Stimulated activated naive CD4-positive, alpha-beta T cell treated with Interleukin-2 at 50 U/mL for 16 hours (primary cell): ENCODE measurements around the gene GRM5.

Experiments
- DNase-seq: peaks from one replicate; lab custom pipeline; 2025; lab: John Stamatoyannopoulos, UW

The GRM5 gene

DNA sequence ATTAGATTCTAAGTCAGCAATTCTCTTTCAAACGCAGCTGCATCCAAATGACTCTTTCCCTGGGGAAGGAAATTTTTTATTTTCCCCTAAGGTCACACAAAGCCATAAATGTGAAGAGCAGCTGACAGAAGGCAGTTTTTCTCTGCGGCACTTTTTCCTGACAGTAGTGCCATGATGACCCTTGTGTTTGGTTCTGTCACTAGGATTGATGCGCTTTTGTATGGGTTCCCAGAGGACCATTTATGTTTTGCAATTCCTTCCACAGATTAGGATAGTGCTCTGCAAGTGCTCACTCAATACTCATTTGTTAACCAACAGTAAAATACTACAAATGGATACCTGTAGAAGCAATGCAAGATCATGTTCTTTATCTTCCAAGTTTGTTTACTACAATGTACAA is 368.6 kb downstream of the GRM5 start:
- DNase-seq = no peak

DNA sequence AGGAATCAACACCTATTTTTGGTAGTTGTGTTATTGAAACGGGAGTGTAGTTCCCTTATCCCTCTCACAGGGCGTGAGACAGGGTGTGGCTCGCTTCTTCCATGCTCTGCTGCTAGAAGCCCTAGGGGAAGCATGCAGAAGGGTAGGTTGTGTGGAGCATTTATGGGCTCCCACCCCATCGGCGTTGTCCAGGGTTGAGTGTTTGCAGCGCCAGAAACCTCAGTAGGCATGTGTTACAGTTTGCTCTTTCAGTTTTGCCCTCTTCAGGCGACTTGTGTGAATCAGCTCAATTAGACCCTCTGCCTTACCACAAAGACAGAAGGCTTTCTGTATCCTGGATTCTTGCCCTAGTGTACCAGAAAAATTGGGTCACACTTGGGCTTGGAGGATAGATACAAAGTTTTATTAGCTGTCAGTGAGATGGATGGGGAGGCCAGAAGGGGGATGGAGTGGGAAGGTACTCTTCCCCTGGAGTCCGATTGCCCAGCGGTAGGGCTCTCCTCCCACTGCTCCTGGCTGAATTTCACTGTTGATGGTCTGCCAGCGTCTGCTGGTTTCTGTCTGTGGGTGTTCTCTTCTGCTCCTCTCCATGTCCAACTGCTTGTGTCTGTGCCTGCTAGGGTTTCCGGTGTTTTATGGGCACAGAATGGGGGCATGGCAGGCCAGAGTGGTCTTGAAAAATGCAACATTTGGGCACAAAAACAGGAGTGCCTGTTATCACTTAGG is 369.9 kb downstream of the GRM5 start:
- DNase-seq = no peak

DNA sequence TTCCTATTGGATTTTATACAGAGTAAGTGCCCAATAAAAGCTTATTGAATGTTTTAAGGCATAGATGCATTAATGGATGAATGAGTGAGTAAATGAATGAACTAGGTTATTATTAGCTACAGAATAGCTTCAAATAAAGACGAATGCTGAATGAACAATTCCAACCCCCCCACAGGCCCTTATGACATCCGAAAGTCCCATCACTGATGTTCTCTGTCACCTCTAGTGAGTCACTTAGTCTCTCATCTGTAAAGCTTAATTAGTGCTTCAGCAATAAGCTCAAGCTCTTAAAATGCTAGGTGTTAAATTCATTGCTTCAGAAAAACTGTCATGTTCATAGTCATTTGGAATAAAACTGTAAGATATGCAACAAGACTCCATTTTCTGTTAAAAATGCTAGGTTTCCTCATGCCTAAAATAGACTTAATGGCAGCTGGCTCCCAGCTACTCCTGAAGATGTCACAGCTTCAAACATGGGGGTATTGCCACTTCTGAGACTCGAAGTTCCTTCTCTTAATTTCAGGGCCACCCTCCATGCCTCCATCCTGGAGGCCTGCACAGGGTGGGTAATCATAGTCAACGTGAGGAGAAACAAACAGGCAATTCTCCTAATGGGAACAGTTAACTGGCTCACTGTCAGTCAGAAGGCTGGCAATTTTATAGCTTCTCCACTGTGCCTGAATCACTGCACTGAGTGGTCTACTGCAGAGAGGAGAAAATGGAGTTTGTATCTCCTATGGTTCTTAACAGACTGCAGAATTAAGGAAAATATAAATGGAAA is 373.3 kb downstream of the GRM5 start:
- DNase-seq = no peak

DNA sequence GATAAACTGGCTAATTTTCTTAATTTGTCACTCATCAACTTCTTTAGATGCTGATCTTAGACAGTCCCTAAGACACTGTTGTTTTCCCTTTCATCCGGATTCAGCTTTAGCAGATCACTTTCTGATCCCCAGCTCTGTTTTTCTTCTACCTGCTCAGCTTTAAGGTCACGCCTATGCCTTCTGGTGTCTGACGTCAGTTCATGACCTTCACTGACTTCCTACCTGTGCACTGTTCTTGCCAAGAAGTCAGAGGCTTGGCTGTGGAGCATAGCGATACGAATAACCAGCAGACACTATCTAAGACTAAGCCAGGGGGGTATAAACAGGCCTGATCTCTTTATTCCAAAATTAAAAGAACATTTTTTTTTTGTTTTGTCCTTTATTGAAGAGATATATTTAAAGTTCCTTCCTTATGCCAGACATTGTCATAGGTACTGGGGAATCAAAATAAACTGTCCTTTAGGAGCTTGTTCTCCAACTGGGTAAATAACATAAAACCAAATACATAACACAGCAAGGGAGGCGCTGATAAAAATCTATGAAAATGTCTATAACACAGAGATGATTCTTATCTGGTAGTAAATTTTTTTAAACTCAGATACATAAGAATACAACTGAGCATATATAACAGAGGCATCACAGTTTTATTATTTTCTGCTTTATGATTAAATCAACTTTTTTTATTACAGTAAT is 376.1 kb downstream of the GRM5 start:
- no peak for DNase-seq

DNA sequence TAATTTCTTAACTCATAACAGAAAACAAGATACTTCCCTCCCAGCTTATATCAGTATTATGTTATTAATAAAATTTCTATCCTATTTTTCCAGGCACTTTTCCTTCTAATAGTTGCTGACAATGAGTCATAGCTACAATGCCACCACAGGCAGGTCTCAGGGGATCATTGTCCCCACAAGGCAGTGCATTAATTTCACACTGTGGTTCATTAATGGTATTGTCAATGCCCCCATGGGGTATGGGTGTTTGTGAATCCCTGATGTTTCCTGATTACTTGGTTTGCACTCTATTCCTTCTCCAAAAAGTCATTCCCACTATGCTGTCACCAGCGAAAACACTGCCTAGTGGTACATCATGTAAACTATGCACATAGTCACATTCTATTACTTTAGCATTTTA is 382.8 kb downstream of the GRM5 start:
- no peak for DNase-seq

DNA sequence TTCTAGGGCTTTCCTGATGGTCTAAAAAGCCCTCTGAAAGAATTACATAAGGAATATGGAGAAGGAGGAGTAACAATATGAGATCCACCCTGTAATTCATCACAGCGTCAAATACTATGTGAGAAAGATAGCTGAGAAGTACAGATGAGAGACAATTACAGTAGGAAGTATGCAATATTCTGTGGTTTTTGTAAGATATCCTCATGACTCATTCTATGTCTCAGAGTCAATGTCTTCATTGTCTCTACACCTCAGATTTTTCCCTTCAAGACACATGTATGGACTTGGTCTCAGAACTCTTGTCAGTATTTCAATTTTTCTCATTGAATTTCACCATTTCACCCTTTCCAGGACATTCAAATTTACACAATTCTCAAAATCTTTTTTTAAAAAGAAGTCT is 385.0 kb downstream of the GRM5 start:
- no peak for DNase-seq

DNA sequence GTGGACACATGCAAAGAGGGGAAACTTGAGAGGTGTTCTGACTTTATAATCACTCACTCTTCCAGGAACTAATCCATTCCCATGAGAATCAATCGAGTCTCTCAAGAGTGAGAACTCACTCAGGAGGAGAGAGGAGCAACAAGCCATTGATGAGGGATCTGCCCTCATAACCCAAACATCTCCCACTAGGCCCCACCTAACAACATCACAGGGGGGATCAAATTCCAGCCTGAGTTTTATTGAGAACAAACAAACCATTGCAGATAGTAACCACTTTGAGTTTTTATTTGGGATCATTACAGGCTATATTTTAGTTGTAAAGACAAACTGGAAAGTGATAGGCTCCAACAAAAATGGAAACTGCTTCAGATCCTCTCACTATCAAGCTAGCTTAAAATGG is 399.4 kb downstream of the GRM5 start:
- no peak for DNase-seq

DNA sequence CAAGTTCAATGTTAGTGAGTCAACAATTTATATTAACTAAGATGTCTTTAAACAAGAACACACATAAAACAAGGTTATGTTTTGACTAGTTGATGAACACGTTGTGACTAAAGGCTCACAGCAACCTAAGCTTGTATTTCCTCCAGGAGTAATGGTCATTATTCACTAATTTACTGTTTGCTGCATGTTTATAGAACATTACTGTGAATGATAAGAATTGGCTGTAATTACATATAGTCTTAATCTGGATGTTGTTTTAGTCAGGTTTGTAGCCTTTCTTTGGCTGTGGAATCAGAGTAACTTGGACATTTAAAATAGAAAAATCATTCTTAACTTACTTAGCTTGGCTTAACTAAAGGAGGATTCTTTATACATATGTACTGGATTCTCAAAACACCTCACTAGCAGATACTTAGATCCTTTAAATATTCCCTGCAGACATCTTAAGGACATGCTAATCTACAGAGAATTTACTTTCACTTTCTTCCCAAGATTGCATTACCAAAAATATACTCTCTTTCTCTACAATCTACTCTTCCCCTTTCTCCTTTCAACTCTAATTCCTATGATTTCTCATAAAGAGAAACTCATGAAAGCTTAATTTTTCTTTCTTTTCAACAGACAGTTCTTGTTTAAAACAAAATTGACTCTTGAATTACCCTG is 408.6 kb downstream of the GRM5 start:
- DNase-seq = no peak

DNA sequence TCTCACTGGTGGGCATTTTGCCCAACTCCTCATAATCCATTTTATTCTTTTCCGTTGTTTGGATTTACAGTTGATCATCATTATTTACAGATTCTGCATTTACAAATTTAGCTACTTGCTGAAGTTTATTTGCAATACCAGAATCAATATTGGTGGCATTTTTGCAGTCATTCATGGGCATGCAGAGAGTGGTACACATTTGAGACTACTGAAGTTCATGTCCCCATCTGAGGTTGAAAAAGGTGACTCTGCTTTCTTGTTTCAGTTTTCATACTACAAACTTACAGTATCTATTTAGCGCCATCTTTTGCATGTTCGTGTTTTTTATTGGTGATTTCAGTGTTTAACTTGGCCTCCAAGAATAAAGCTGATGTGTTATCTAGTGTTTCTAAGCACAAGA is 409.5 kb downstream of the GRM5 start:
- no peak for DNase-seq

DNA sequence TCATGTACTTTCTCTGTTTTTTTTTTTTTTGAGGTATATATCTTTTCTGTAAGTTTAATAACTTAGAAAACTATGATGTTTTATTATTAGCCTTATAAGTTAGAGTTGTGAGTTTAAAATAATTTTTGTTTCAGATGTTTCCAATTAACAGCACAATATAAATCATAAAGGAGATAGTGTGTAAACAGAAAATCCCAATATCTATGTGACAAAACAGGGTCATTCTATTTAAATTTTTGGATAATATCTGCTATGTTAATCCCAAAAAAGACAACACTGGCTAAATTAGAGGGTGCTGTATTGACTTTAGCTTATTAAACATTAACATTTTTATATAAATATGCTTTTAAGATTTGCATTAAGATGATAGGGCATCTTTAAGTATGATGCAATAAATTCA is 410.1 kb downstream of the GRM5 start:
- no peak for DNase-seq

DNA sequence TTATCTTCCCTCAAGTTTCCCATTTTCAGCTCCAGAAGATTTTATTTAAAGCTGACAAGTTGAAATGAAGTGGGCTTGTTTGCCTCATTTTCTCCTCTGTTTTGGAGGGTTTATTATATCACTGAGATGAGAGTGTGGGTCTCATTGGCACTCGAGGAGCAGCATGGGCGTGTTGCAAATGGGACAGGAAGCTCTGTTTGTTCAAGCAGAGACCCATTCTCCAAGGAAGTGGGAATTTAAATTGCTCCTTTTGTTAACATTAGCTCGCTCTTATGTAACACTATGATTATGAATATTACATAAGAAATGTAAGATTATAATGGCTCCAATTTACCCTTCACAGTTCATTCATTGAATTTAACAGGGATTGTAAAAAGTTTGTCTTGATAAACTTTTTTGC is 410.6 kb downstream of the GRM5 start:
- no peak for DNase-seq

DNA sequence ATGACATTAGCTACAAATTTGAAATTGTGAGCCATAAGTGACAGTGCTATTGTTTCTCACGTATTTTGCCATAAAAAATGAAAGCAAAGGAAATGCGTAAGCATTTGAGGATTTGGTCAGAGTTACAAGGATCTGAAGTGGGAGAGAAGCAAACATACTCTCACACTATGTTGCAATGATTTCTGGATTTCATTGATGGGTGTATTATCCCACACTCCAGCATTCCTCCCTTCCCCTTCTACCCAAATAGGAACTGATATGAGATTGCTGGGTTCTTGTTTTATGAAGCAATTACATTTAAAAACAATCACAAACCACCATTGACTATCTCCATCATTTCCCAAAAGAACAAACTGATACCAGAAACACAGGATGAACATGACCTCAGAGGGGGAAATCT is 414.2 kb downstream of the GRM5 start:
- DNase-seq = no peak

DNA sequence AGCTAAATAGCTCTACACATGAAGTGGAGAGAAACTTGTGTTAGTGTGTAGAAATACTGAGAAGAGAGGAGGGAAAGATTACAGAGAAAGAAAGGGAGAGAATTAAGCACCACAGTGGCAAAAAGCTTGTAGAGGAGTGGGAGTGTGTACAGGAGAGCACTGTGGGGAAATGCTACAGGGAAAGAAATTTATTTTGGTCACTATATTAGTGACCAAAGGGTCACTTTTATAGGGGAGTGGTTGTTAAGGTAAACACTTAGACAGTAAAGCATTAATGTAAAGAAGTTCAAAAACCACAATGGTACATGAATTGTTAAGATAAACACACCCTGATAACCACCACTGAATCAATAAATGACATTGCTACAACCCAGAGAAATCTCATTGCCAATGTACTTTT is 421.1 kb downstream of the GRM5 start:
- no peak for DNase-seq

DNA sequence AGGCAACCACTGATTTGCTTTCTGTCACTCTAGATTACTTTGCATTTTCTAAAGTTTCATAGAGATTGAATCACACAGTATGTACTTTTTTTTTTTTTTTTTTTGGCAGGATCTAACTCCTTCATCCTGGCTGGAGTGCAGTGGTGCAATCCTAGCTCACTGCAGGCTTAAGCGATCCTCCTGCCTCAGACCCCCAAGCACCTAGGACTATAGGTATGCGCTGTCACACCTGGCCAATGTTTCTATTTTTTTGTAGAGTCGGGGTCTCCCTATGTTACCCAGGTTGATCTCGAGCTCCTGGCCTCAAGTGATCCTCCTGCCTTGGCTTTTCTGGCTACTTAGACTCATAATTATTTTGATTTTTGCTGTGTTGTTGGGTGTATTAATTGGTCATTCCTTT is 433.6 kb downstream of the GRM5 start:
- no peak for DNase-seq

DNA sequence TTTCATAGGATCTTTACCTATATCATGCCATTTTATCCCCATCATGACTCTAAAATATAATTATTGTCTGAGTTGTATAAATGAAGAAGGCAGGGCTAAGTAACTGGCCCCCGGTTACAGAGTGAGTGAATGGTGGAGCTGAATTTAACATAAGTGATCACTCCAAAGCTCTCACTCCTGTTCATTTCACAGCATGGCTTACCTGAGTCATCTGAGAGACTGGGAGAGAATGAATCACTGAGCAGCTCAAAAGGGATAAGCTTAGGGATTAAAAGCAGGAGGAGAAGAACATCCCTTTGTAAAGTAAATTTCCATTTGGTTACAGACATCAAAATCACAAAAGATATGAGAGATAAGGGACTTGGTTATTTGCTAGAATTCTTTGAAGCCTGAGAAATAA is 434.3 kb downstream of the GRM5 start:
- no peak for DNase-seq

DNA sequence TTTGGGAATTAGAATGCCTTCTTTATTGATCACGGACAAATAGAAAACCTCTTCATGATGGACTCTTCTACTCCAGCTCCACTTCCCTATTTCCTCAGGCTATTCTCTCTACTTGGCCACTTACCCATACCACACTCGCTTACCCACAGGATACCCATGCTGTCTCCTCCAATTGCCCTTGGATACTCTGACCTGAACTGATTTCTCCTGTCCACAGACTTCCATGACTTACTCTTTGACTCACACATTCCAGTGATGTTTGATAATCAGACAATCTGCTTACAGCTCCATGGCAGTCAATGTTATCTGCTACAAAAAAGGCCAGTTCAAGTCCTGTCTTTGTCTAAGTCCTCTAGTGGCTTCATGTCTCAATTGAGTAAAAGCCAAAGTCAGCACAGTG is 436.3 kb downstream of the GRM5 start:
- no peak for DNase-seq

DNA sequence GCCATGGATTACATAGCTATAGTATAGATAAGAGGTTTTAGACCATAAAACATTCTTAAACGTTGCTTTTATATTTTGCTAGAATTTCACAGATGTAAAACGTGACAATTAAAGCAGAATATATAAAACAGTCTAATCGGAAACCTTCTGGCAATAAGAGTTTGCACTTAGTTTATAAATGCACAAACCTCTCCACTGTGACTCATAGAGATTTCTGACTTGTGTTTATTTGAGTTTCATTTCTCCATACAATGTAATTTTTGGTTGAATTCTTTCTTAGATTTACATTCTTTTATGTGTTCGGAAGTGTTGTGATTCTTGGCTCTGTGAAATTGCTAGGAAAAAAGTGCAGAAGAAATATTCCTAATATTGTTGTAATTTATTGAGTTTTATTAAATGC is 439.6 kb downstream of the GRM5 start:
- DNase-seq = no peak

DNA sequence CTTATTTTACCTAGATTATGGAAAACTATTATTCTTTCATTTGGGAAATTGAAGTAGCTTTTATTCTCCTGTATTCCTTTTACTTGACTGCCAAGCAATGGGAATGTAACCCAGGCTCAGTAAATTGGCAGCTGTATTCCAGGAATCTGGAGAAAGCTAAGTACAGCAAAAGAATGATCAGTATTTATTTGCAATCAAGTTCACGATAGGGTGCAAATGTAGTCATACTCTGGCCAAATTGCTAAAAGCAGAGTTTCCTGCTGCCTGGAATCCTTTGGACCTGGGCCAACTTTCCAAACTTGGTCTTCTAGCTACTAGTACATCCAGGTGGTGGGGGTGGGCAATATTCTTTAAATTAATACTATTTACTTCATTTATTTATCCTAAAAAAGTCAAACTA is 442.3 kb downstream of the GRM5 start:
- no peak for DNase-seq

DNA sequence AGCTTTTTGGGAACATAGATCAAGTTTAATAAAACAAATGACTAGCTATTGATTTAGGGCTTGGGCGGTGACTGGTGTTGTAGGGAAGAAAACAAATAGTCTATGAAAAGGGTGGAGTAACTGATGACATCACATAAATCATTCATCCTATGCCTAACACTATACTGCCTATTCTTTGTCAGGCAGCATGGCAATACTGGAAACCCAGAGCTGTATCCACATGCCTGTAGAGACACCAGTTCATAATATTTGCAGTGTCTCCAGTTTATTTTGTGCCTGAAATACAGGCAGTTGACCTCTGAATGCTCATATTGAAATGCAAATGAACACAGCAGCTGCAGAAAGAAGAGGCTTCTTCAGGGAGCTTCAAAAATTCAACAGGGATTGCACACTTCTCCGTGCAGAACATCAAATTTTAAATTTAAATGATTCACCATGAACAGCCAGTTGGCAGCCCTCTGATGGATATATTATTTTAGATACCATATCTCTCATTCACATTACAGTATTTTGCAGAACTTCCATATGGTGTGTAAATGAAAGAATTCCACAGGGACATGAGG is 445.1 kb downstream of the GRM5 start:
- no peak for DNase-seq

DNA sequence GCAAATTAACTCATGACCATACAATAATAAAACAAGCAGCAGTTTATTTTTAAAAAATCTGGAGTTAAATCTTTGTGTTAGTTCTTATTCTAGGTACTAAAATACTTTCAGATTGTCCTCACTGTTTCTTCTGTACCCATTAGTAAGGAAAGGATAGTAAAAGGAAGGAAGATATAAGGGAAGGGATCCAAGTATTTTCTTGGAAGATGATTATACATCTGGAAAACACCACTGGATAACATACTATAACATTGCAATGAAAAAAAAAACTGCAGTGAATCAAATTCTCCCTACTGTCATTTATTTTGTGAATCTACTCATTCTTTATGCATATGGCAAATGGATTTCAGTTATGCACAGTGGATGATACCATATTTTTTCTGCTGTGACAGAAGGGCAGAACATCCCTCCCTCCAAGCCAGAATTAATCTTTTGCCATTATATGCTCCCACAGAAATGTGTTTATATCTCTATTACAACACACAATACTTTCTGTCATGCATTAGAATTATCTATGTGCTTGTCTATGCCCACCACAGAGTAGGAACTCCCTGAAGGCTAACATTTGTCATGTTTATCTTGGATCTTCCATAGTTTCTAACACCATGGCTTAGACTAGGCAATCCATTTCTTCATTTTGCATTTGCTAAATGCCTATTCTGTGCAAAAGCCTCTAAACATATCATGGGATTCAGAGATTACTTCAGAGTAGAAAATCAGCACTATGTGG is 446.0 kb downstream of the GRM5 start:
- no peak for DNase-seq

DNA sequence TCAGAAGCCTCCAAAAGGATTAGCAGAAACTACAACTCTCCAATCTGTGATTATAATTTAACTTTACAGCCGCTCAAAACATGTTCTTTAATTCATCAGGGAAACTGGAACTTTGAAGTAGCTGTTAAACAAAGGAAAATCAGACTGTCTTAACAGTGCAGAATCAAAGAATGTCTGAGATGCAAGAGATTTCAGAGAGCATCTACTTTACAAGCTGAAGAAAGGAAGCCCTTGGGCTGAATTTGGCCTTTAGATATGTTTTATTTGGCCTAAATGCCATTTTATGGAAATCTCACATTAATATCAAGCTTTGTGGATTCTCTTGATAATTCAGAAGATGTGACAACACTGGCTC is 446.7 kb downstream of the GRM5 start:
- DNase-seq = no peak
